HG03575 (cell line): ENCODE data around the gene OMP.
"Not testable (repeated sequence)": the region's sequence is repeated elsewhere in the genome, so short reads cannot be mapped to it uniquely, and the experiment has no call there.

Experiments
- ATAC-seq: cut with Tn5 transposase; IDR thresholded peaks from one replicate; pipeline ENCODE4 v1.9.1; 2021; ENCODE audit not compliant: unreplicated experiment, insufficient number of reproducible peaks, low FRiP score; ENCODE audit errors: extremely low read depth

Gene OMP, protein sequence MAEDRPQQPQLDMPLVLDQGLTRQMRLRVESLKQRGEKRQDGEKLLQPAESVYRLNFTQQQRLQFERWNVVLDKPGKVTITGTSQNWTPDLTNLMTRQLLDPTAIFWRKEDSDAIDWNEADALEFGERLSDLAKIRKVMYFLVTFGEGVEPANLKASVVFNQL

GRCh38 chr11:77102246-77103210 lies at the start of gene OMP:
Gene OMP, plus strand, starts transcription at chr11:77102840. Its CDS starts 0 bp downstream, at chr11:77102840.
- ATAC-seq: no peak

DNA sequence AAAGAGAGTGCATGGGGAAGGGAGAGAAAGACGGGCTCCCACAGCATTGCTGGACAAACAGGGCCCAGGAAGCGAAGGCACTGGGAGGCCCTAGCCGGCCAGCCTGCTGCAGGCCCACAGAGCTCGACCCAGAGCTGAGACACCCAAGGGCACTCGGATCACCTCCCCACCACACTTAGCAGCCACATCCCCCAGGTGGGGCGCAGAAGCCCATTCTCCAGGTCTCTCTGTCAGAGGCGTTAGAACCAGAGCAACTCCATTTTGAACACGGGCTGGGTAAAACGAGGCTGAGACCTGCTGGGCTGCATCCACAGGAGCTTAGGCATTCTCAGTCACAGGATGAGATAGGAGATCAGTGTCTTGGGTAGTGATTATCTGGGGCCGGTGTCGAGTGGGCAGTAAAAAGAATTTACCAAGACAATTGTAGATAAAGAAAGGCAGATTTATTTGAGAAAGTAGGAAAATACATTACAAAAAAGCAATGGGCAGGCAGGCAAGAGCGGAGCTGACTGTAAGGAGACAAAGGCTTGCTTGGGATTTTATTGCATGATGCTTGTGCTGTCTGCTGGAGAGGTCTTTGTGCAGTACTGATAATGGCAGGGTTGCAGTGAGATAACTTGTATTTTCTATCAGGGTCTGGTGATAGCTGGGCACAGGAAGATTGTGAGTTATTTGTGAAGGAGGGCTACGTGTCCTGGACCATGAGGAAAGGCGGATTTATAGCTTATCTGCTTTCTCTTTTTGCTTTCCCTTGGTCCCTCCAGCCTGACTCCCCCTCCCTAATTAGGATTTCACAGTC lies 49.2 kb upstream of the OMP start:
- ATAC-seq: no peak

- no peak for ATAC-seq
Measured at GRCh38 chr11:77054084-77054483, 48.6 kb upstream of the OMP start.

- ATAC-seq: no peak
Measured at GRCh38 chr11:77055101-77055561, 47.5 kb upstream of the OMP start.

DNA sequence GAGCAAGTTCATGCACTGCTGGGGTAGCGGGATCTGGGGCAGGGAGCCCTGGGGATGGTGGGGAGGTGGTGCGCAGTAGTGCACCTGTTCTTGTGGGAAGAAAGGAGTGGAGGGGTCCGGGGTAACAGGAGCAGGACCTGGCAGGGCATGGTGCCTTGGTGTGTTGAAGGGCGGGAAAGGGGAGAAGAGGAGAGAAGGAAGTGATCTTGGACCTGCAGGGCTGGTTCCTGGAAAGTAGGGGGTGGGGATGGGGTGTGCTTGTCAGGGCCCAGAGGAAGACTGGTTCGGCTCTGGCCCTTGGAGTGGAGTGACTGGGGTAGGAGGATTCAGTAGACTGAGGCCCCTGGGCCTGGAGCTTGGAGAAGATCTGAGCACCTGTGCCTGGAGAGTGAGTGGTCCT lies 46.7 kb upstream of the OMP start:
- ATAC-seq: no peak

- no peak for ATAC-seq
Measured at GRCh38 chr11:77056814-77057402, 45.7 kb upstream of the OMP start.

GRCh38 chr11:77057938-77058474 lies 44.6 kb upstream of the OMP start:
- ATAC-seq: no peak

GRCh38 chr11:77058900-77059299 lies 43.7 kb upstream of the OMP start:
- no peak for ATAC-seq

DNA sequence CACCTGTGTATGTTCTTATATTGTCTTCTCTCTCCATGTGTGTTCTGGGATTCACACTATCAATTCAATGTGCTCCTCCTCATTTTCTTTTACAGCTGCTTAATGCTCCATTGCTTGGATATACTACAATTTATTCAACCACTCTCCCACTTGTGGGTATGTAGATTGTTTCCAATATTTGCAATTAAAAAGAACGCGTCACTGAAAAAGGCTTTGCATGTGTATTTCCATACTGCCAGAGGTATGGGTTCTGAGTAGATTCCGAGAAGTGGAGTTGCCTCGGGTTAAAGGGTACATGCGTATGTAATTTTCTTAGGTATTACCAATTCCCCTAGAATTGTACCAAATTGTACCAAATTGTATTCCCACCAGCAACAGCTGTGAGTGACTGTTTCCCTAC lies 42.8 kb upstream of the OMP start:
- no peak for ATAC-seq

DNA sequence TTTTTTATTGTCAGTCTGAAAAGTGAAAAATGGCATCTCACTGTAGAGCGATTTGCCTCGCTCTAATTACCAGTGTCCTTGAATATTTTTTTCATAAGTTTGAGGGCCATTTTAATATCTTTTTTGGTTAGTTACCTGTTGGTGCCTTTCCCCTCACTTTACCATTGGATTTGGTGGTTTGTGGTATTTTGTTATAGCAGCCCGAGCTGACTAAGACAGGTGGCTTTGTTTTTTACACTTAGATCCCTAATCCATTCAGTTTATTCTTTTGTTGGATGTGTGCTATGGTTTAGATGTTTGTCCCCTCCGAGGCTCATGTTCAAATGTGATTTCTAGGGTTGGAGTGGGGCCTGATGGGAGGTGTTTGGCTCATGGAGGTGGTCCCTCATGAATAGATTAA lies 42.4 kb upstream of the OMP start:
- ATAC-seq: no peak

- not testable (repeated sequence) for ATAC-seq
Measured at GRCh38 chr11:77061258-77061657, 41.4 kb upstream of the OMP start.

GRCh38 chr11:77062924-77063323 lies 39.7 kb upstream of the OMP start:
- ATAC-seq: no peak

GRCh38 chr11:77063407-77063806 lies 39.2 kb upstream of the OMP start:
- no peak for ATAC-seq

GRCh38 chr11:77063861-77064260 lies 38.8 kb upstream of the OMP start:
- ATAC-seq: no peak

- ATAC-seq: no peak
Measured at GRCh38 chr11:77064648-77065217, 37.9 kb upstream of the OMP start.

DNA sequence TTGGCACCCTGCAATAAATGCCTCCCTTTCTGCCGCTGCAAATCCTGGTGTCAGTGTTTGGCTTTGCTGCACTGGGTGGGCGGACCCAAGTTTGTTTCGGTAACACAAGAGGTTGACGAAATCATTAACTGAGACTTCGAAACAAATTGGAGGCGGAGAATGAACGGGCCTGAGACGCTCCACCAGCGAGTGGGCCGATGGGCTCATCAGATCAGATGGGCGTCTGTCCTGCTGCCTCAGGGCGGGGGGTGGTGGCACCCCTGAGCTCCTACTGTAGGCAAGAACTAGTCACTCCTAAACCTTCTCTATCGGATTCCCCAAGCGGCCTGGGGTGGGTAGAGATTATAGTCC lies 36.8 kb upstream of the OMP start:
- ATAC-seq: no peak

DNA sequence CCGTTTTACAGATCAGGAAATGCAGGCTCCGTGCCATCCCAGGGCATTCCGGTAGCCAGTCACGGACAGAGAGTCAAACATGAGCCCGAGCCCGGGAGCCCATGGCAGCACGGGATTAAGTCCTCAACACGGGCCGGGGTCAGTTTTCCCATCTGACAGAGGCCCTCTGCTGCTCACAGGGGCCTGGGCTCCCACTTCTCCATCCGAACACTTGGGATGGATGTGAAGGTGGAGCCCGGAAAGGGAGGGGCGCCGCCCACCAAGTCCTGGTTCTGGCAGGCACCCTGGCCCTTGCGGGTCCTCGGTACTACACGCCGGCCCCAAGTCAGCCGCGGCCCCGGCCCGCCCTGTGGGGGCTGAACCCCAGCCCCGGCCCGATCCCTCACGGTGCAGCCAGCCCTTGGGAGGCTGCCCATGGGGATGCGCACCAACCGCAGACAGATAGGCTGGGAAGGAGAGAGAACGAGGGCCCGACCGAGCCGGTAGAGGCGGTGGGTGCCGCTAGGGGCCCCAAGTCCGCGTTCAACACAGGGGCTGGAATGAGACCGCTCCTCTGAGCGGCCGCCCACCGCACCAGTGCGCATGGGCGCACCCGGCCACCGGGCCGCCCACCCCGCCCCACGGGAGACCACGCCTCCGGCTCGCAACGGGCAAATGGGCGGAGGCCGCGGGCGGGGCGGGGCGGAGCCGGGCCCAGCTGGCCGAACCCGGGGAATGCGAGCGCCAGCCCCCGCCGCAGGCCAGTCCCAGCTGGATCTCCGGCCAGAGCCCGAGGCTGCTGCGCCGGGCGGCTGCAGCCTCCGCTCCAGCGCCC lies 36.2 kb upstream of the OMP start, which contains the start of gene CAPN5:
CAPN5 (plus strand) TSS at position 743 of the 814 bp plus-strand sequence. CDS start 17,916 bp downstream, outside the sequence.
- no peak for ATAC-seq
